Measurements from ENCODE around the gene AMBP.

AMBP gene

GRCh38 chr9:114082017-114082762, 4.1 kb upstream of the AMBP start:
- H3K27ac ChIP-seq (ENCODE audit: low read depth, low read length): peak overlapping the region; percentile 53
- H3K4me3 ChIP-seq (ENCODE audit: low read depth in 1 of 2, low read length in 2 of 2): no peak overlapping the region
- H3K9ac ChIP-seq (ENCODE audit: low read depth in 1 of 2, low read length in 2 of 2): peak overlapping the region in 1 of 2 donors; percentile 29
- H3K9me3 ChIP-seq (ENCODE audit: control insufficient read depth in 1 of 2, low read length in 2 of 2): no peaks in the 10 kb centered on the region
- H3K4me1 ChIP-seq (ENCODE audit: control insufficient read depth in 1 of 2, insufficient read depth in 2 of 2, low read length in 2 of 2): peaks cover 32 to 51% of the 10 kb centered on the region in 2 donors
- no peaks in the 10 kb centered on the region for H3K27me3 ChIP-seq (ENCODE audit: control insufficient read depth in 1 of 2, insufficient read depth in 2 of 2, low read length in 2 of 2)
- no peaks in the 10 kb centered on the region for H3K36me3 ChIP-seq (ENCODE audit: control insufficient read depth in 1 of 2, insufficient read depth in 2 of 2, low read length in 2 of 2)

- peak overlapping the region in 1 of 2 donors; percentile 44 for H3K9ac ChIP-seq (ENCODE audit: low read depth in 1 of 2, low read length in 2 of 2)
- H3K4me1 ChIP-seq (ENCODE audit: control insufficient read depth in 1 of 2, insufficient read depth in 2 of 2, low read length in 2 of 2): peaks cover 32 to 52% of the 10 kb centered on the region in 2 donors
- no peaks in the 10 kb centered on the region for H3K9me3 ChIP-seq (ENCODE audit: control insufficient read depth in 1 of 2, low read length in 2 of 2)
- H3K27me3 ChIP-seq (ENCODE audit: control insufficient read depth in 1 of 2, insufficient read depth in 2 of 2, low read length in 2 of 2): peaks cover 0 to under 1% of the 10 kb centered on the region in 2 donors
- H3K4me3 ChIP-seq (ENCODE audit: low read depth in 1 of 2, low read length in 2 of 2): no peak overlapping the region
- peak overlapping the region; percentile 53 for H3K27ac ChIP-seq (ENCODE audit: low read depth, low read length)
- no peaks in the 10 kb centered on the region for H3K36me3 ChIP-seq (ENCODE audit: control insufficient read depth in 1 of 2, insufficient read depth in 2 of 2, low read length in 2 of 2)
Observed at GRCh38 chr9:114081441-114082016, 3.4 kb upstream of the AMBP start.

GRCh38 chr9:114080773-114081440, 2.8 kb upstream of the AMBP start:
- H3K4me3 ChIP-seq (ENCODE audit: low read depth in 1 of 2, low read length in 2 of 2): no peak overlapping the region

GRCh38 chr9:114080195-114080772, 2.2 kb upstream of the AMBP start:
- Histone ChIP-seq H3K27me3 (ENCODE audit: control insufficient read depth in 1 of 2, insufficient read depth in 2 of 2, low read length in 2 of 2) (peaks cover 0 to 2% of the 10 kb centered on the region in 2 donors), H3K36me3 (ENCODE audit: control insufficient read depth in 1 of 2, insufficient read depth in 2 of 2, low read length in 2 of 2) (no peaks in the 10 kb centered on the region), H3K9ac (ENCODE audit: low read depth in 1 of 2, low read length in 2 of 2) (no peak overlapping the region), H3K4me3 (ENCODE audit: low read depth in 1 of 2, low read length in 2 of 2) (no peak overlapping the region), H3K4me1 (ENCODE audit: control insufficient read depth in 1 of 2, insufficient read depth in 2 of 2, low read length in 2 of 2) (peaks cover 32 to 52% of the 10 kb centered on the region in 2 donors), H3K27ac (ENCODE audit: low read depth, low read length) (peak overlapping the region; percentile 50), H3K9me3 (ENCODE audit: control insufficient read depth in 1 of 2, low read length in 2 of 2) (no peaks in the 10 kb centered on the region)

More at GRCh38 chr9:114080773-114081440, 2.8 kb upstream of the AMBP start:
- Histone ChIP-seq H3K4me1 (ENCODE audit: control insufficient read depth in 1 of 2, insufficient read depth in 2 of 2, low read length in 2 of 2) (peaks cover 32 to 52% of the 10 kb centered on the region in 2 donors), H3K9ac (ENCODE audit: low read depth in 1 of 2, low read length in 2 of 2) (peak overlapping the region in 1 of 2 donors; percentile 44), H3K27ac (ENCODE audit: low read depth, low read length) (peak overlapping the region; percentile 53), H3K36me3 (ENCODE audit: control insufficient read depth in 1 of 2, insufficient read depth in 2 of 2, low read length in 2 of 2) (no peaks in the 10 kb centered on the region), H3K9me3 (ENCODE audit: control insufficient read depth in 1 of 2, low read length in 2 of 2) (no peaks in the 10 kb centered on the region), H3K27me3 (ENCODE audit: control insufficient read depth in 1 of 2, insufficient read depth in 2 of 2, low read length in 2 of 2) (peaks cover 0 to 2% of the 10 kb centered on the region in 2 donors)

- peaks cover 32 to 52% of the 10 kb centered on the region in 2 donors for H3K4me1 ChIP-seq (ENCODE audit: control insufficient read depth in 1 of 2, insufficient read depth in 2 of 2, low read length in 2 of 2)
- H3K27me3 ChIP-seq (ENCODE audit: control insufficient read depth in 1 of 2, insufficient read depth in 2 of 2, low read length in 2 of 2): peaks cover 0 to 2% of the 10 kb centered on the region in 2 donors
- H3K9ac ChIP-seq (ENCODE audit: low read depth in 1 of 2, low read length in 2 of 2): no peak overlapping the region
- H3K36me3 ChIP-seq (ENCODE audit: control insufficient read depth in 1 of 2, insufficient read depth in 2 of 2, low read length in 2 of 2): no peaks in the 10 kb centered on the region
- H3K4me3 ChIP-seq (ENCODE audit: low read depth in 1 of 2, low read length in 2 of 2): no peak overlapping the region
- no peak overlapping the region for H3K27ac ChIP-seq (ENCODE audit: low read depth, low read length)
- H3K9me3 ChIP-seq (ENCODE audit: control insufficient read depth in 1 of 2, low read length in 2 of 2): no peaks in the 10 kb centered on the region
Observed at GRCh38 chr9:114078781-114079156, 669 bp upstream of the AMBP start.

- Histone ChIP-seq H3K4me3 (ENCODE audit: low read depth in 1 of 2, low read length in 2 of 2) (no peak overlapping the region), H3K36me3 (ENCODE audit: control insufficient read depth in 1 of 2, insufficient read depth in 2 of 2, low read length in 2 of 2) (no peaks in the 10 kb centered on the region), H3K9me3 (ENCODE audit: control insufficient read depth in 1 of 2, low read length in 2 of 2) (no peaks in the 10 kb centered on the region), H3K27me3 (ENCODE audit: control insufficient read depth in 1 of 2, insufficient read depth in 2 of 2, low read length in 2 of 2) (peaks cover 0 to 2% of the 10 kb centered on the region in 2 donors), H3K4me1 (ENCODE audit: control insufficient read depth in 1 of 2, insufficient read depth in 2 of 2, low read length in 2 of 2) (peaks cover 28 to 47% of the 10 kb centered on the region in 2 donors), H3K27ac (ENCODE audit: low read depth, low read length) (no peak overlapping the region), H3K9ac (ENCODE audit: low read depth in 1 of 2, low read length in 2 of 2) (no peak overlapping the region)
Observed at GRCh38 chr9:114077162-114077837, 800 bp downstream of the AMBP start.

- Histone ChIP-seq H3K4me3 (ENCODE audit: low read depth in 1 of 2, low read length in 2 of 2) (no peak overlapping the region), H3K9me3 (ENCODE audit: control insufficient read depth in 1 of 2, low read length in 2 of 2) (no peaks in the 10 kb centered on the region), H3K4me1 (ENCODE audit: control insufficient read depth in 1 of 2, insufficient read depth in 2 of 2, low read length in 2 of 2) (peaks cover 20 to 39% of the 10 kb centered on the region in 2 donors), H3K27ac (ENCODE audit: low read depth, low read length) (no peak overlapping the region), H3K36me3 (ENCODE audit: control insufficient read depth in 1 of 2, insufficient read depth in 2 of 2, low read length in 2 of 2) (no peaks in the 10 kb centered on the region), H3K27me3 (ENCODE audit: control insufficient read depth in 1 of 2, insufficient read depth in 2 of 2, low read length in 2 of 2) (peaks cover 0 to 2% of the 10 kb centered on the region in 2 donors), H3K9ac (ENCODE audit: low read depth in 1 of 2, low read length in 2 of 2) (no peak overlapping the region)
Observed at GRCh38 chr9:114076237-114077161, 1.6 kb downstream of the AMBP start.

- Histone ChIP-seq H3K4me1 (ENCODE audit: control insufficient read depth in 1 of 2, insufficient read depth in 2 of 2, low read length in 2 of 2) (peaks cover 14 to 30% of the 10 kb centered on the region in 2 donors), H3K9me3 (ENCODE audit: control insufficient read depth in 1 of 2, low read length in 2 of 2) (no peaks in the 10 kb centered on the region), H3K27me3 (ENCODE audit: control insufficient read depth in 1 of 2, insufficient read depth in 2 of 2, low read length in 2 of 2) (peaks cover 0 to 2% of the 10 kb centered on the region in 2 donors), H3K36me3 (ENCODE audit: control insufficient read depth in 1 of 2, insufficient read depth in 2 of 2, low read length in 2 of 2) (no peaks in the 10 kb centered on the region), H3K4me3 (ENCODE audit: low read depth in 1 of 2, low read length in 2 of 2) (no peak overlapping the region), H3K27ac (ENCODE audit: low read depth, low read length) (no peak overlapping the region), H3K9ac (ENCODE audit: low read depth in 1 of 2, low read length in 2 of 2) (no peak overlapping the region)
Observed at GRCh38 chr9:114075602-114076001, 2.5 kb downstream of the AMBP start.
